ENCODE data around the gene SERINC1.
"Not testable (repeated sequence)": the region's sequence is repeated elsewhere in the genome, so short reads cannot be mapped to it uniquely, and the experiment has no call there.

SERINC1 gene

GRCh38 chr6:122476131-122476530 is 4.5 kb upstream of the SERINC1 start:
- H3K4me2 ChIP-seq (ENCODE audit: low read depth, low read length): no peak overlapping the region
- H4K20me1 ChIP-seq (ENCODE audit: insufficient read depth, low read length): no peaks in the 10 kb centered on the region
- H3K36me3 ChIP-seq (replicated peaks; ENCODE audit: insufficient read depth, low read length): no peaks in the 10 kb centered on the region
- peak; percentile 40 for DNase-seq
- H3K4me3 ChIP-seq (ENCODE audit: low read length): no peak overlapping the region
- no peak overlapping the region for H3K27ac ChIP-seq (ENCODE audit: low read length)
- no peaks in the 10 kb centered on the region for H3K9me2 ChIP-seq (replicated peaks; ENCODE audit: insufficient read depth, low read length)
- H3K79me2 ChIP-seq (ENCODE audit: low read length): peaks cover 5% of the 10 kb centered on the region
- no peak overlapping the region for H2AFZ ChIP-seq (ENCODE audit: low read length)
- H3K4me1 ChIP-seq (ENCODE audit: low read length): no peaks in the 10 kb centered on the region
- H3F3A ChIP-seq (ENCODE audit: insufficient read depth, low read length): no peaks in the 10 kb centered on the region
- TF ChIP-seq EZH2phosphoT487 (IDR thresholded peaks at IDR 0.05; ENCODE audit: low read length) (no peak), EZH2 (optimal IDR thresholded peaks at IDR 0.05; ENCODE audit: low read depth, low read length) (no peak), CTCF (IDR thresholded peaks at IDR 0.05; ENCODE audit: low read length) (peak; percentile 40)
- H3K9ac ChIP-seq (ENCODE audit: low read length): no peak overlapping the region
- H3K27me3 ChIP-seq (replicated peaks; ENCODE audit: insufficient read depth, low read length): no peaks in the 10 kb centered on the region
- no peaks in the 10 kb centered on the region for H3K9me3 ChIP-seq (replicated peaks; ENCODE audit: insufficient read depth, low read length)

GRCh38 chr6:122472022-122472340 is 374 bp upstream of the SERINC1 start:
- Histone ChIP-seq H2AFZ (ENCODE audit: low read length) (peak overlapping the region; percentile 55), H3K27me3 (replicated peaks; ENCODE audit: insufficient read depth, low read length) (no peaks in the 10 kb centered on the region), H3K27ac (ENCODE audit: low read length) (peak overlapping the region; percentile 75; the same call in 1 of the 2 replicates), H3K4me2 (ENCODE audit: low read depth, low read length) (peak overlapping the region; percentile 53), H3K9ac (ENCODE audit: low read length) (peak overlapping the region; percentile 90), H3K36me3 (replicated peaks; ENCODE audit: insufficient read depth, low read length) (no peaks in the 10 kb centered on the region), H3F3A (ENCODE audit: insufficient read depth, low read length) (no peaks in the 10 kb centered on the region), H3K9me3 (replicated peaks; ENCODE audit: insufficient read depth, low read length) (no peaks in the 10 kb centered on the region), H3K4me3 (ENCODE audit: low read length) (peak overlapping the region; percentile 97), H3K79me2 (ENCODE audit: low read length) (peaks cover 47% of the 10 kb centered on the region), H3K9me2 (replicated peaks; ENCODE audit: insufficient read depth, low read length) (no peaks in the 10 kb centered on the region), H3K4me1 (ENCODE audit: low read length) (0 out of 2 replicates have a peak, but pooled peaks cover 7% of the 10 kb centered on the region), H4K20me1 (ENCODE audit: insufficient read depth, low read length) (0 out of 2 replicates have a peak, but pooled peaks cover 3% of the 10 kb centered on the region)
- TF ChIP-seq EZH2 (optimal IDR thresholded peaks at IDR 0.05; ENCODE audit: low read depth, low read length): no peak
- TF ChIP-seq EZH2phosphoT487 (IDR thresholded peaks at IDR 0.05; ENCODE audit: low read length): no peak
- TF ChIP-seq CTCF (IDR thresholded peaks at IDR 0.05; ENCODE audit: low read length): no peak
- no peak for DNase-seq

GRCh38 chr6:122461885-122462284 is 9.7 kb downstream of the SERINC1 start:
- Histone ChIP-seq H2AFZ (ENCODE audit: low read length) (no peak overlapping the region), H3K4me3 (ENCODE audit: low read length) (no peak overlapping the region), H3F3A (ENCODE audit: insufficient read depth, low read length) (no peaks in the 10 kb centered on the region), H3K79me2 (ENCODE audit: low read length) (peaks cover 89% of the 10 kb centered on the region), H3K9me3 (replicated peaks; ENCODE audit: insufficient read depth, low read length) (no peaks in the 10 kb centered on the region), H3K4me2 (ENCODE audit: low read depth, low read length) (no peak overlapping the region), H4K20me1 (ENCODE audit: insufficient read depth, low read length) (peaks cover 32% of the 10 kb centered on the region), H3K36me3 (replicated peaks; ENCODE audit: insufficient read depth, low read length) (no peaks in the 10 kb centered on the region), H3K9ac (ENCODE audit: low read length) (no peak overlapping the region), H3K27ac (ENCODE audit: low read length) (no peak overlapping the region), H3K4me1 (ENCODE audit: low read length) (no peaks in the 10 kb centered on the region), H3K27me3 (replicated peaks; ENCODE audit: insufficient read depth, low read length) (no peaks in the 10 kb centered on the region), H3K9me2 (replicated peaks; ENCODE audit: insufficient read depth, low read length) (no peaks in the 10 kb centered on the region)
- no peak for DNase-seq
- no peak for TF ChIP-seq EZH2phosphoT487 (IDR thresholded peaks at IDR 0.05; ENCODE audit: low read length)
- TF ChIP-seq EZH2 (optimal IDR thresholded peaks at IDR 0.05; ENCODE audit: low read depth, low read length): no peak
- no peak for TF ChIP-seq CTCF (IDR thresholded peaks at IDR 0.05; ENCODE audit: low read length)

GRCh38 chr6:122459865-122460416 is 11.7 kb downstream of the SERINC1 start:
- not testable (repeated sequence) for H3K27me3 ChIP-seq (replicated peaks; ENCODE audit: insufficient read depth, low read length); H3K4me3 ChIP-seq (ENCODE audit: low read length); H3K4me2 ChIP-seq (ENCODE audit: low read depth, low read length); H3K4me1 ChIP-seq (ENCODE audit: low read length); H2AFZ ChIP-seq (ENCODE audit: low read length); H3K9me3 ChIP-seq (replicated peaks; ENCODE audit: insufficient read depth, low read length); H3K9me2 ChIP-seq (replicated peaks; ENCODE audit: insufficient read depth, low read length); H3K27ac ChIP-seq (ENCODE audit: low read length); DNase-seq; H3K9ac ChIP-seq (ENCODE audit: low read length); H3K36me3 ChIP-seq (replicated peaks; ENCODE audit: insufficient read depth, low read length); H3F3A ChIP-seq (ENCODE audit: insufficient read depth, low read length)
- peaks cover 69% of the 10 kb centered on the region for H3K79me2 ChIP-seq (ENCODE audit: low read length)
- peaks cover 32% of the 10 kb centered on the region for H4K20me1 ChIP-seq (ENCODE audit: insufficient read depth, low read length)
